Neural progenitor cell (in vitro differentiated cells): ENCODE measurements around the gene MARCHF5. TPM values are rescaled to one million over a fixed set of nuclear protein-coding genes. Genes with fewer than 3 reads are reported as not detected.
"Not testable (repeated sequence)": the region's sequence is repeated elsewhere in the genome, so short reads cannot be mapped to it uniquely, and the experiment has no call there.

Source experiments
- DNase-seq: peaks from one replicate; pipeline ENCODE4 v3.0.0-alpha.2; 2016; ENCODE audit warnings: low spot score
- H2AFZ ChIP-seq: fragments of 200-600 bp; sonication (generic); replicated peaks from 2 replicates; pipeline ENCODE4 v1.6.1; 2016; ENCODE audit warnings: antibody characterized with exemption
- H3F3A ChIP-seq: fragments of 200-600 bp; sonication (generic); 2 replicates; pipeline ENCODE4 v1.6.1; 2016; ENCODE audit warnings: antibody characterized with exemption, low read depth
- H3K27ac ChIP-seq: fragments of 200-600 bp; sonication (generic); 2 replicates; pipeline ENCODE4 v1.5.1; 2016; ENCODE audit warnings: mild to moderate bottlenecking
- H3K27me3 ChIP-seq: fragments of 200-600 bp; sonication (generic); 2 replicates; pipeline ENCODE4 v1.6.1; 2016; ENCODE audit warnings: mild to moderate bottlenecking, moderate library complexity
- H3K36me3 ChIP-seq: fragments of 200-600 bp; sonication (generic); 2 replicates; pipeline ENCODE4 v1.5.1; 2016
- H3K4me1 ChIP-seq: fragments of 200-600 bp; sonication (generic); 2 replicates; pipeline ENCODE4 v1.6.1; 2016; ENCODE audit warnings: mixed run types
- H3K4me2 ChIP-seq: fragments of 200-600 bp; sonication (generic); 2 replicates; pipeline ENCODE4 v1.6.1; 2016
- H3K4me3 ChIP-seq: fragments of 200-600 bp; sonication (generic); 2 replicates; pipeline ENCODE4 v1.5.1; 2016
- H3K79me2 ChIP-seq: fragments of 200-600 bp; sonication (generic); 2 replicates; pipeline ENCODE4 v1.6.1; 2016; ENCODE audit warnings: low read depth
- H3K9ac ChIP-seq: fragments of 200-600 bp; sonication (generic); 2 replicates; pipeline ENCODE4 v1.6.1; 2016
- H3K9me3 ChIP-seq: fragments of 200-600 bp; sonication (generic); 2 replicates; pipeline ENCODE4 v1.5.1; 2016; ENCODE audit warnings: low read depth
- H4K20me1 ChIP-seq: fragments of 200-600 bp; sonication (generic); 2 replicates; pipeline ENCODE4 v1.6.1; 2016; ENCODE audit warnings: low read depth
- H3K27ac Mint-ChIP-seq: 3 replicates; pipeline ENCODE4 v1.8.0; 2021; ENCODE audit warnings: mixed read lengths
- H3K27me3 Mint-ChIP-seq: 2 replicates; pipeline ENCODE4 v1.8.0; 2022; ENCODE audit warnings: low read depth, mild to moderate bottlenecking, inconsistent platforms, moderate library complexity, mixed read lengths; ENCODE audit not compliant: insufficient read depth
- H3K36me3 Mint-ChIP-seq: 3 replicates; pipeline ENCODE4 v1.8.0; 2021; ENCODE audit warnings: mixed read lengths
- H3K4me1 Mint-ChIP-seq: 3 replicates; pipeline ENCODE4 v1.8.0; 2021; ENCODE audit warnings: mixed read lengths
- H3K4me3 Mint-ChIP-seq: 3 replicates; pipeline ENCODE4 v1.8.0; 2021; ENCODE audit warnings: mild to moderate bottlenecking, moderate library complexity, mixed read lengths
- H3K9me3 Mint-ChIP-seq: 3 replicates; pipeline ENCODE4 v1.8.0; 2020; ENCODE audit warnings: mixed read lengths
- EZH2 ChIP-seq: fragments of 200-600 bp; sonication (generic); IDR thresholded peaks from 2 replicates; pipeline ENCODE4 v1.6.1; 2017; ENCODE audit warnings: antibody characterized with exemption, mild to moderate bottlenecking, moderate library complexity
- EZH2phosphoT487 ChIP-seq: fragments of 200-600 bp; sonication (generic); IDR thresholded peaks from 2 replicates; pipeline ENCODE4 v1.6.1; 2017; ENCODE audit warnings: antibody characterized with exemption
- total RNA-seq: library from RNA; depleted of rRNA; stranded (reverse); fragments of >200 nt; gene quantifications from 2 replicates; pipeline ENCODE4 v1.2.3, GENCODE V29; 2015; ENCODE audit warnings: low replicate concordance
- TF ChIP-seq, protein P1 (sequence below): fragments of 200-600 bp; sonication (generic); IDR thresholded peaks from 2 replicates; pipeline ENCODE4 v1.5.1; 2017; ENCODE audit warnings: antibody characterized with exemption, mild to moderate bottlenecking

MARCHF5 gene
- total RNA-seq, 1 donor from 2014 or later = 22.7 TPM

DNA sequence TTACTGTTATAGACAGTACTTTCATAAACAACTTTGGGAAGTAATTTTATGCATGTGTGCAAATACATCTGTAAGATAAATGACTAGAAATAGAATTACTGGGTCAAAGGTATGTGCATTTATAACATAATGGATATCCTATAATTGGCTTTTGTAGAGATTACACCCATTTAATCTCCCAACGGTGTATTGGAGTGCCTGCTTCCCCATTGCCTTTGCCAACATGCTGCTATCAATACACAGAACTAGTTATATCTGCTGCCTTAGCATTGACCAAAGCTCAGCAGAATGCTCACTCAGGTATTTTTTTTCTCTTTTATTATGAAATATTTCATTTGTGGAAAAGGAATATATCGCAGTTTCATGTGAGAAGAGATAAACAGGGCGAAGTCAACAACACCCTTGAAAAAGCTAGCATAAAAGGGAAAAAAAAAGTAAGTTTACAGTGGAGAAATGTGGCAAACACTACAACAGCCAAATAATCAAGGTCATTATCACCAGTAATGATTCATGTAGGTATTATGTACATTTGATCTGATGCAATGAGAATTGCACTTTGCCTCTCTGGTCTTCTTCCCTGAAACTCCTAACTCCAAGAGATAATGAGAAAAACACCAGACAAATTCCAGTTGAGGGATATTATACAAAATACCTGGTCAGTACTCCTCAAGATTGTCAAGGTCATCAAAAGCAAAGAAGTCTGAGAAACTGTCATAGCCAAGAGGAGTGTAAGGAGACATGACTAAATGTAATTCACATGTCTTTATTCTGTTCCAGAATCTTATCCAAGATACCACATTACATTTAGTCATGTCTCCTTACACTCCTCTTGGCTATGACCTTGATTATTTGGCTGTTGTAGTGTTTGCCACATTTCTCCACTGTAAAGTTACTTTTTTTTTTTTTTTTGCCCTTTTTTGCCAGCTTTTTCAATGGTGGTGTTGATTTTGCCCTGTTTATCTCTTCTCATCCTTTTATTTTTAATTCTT is 36.8 kb downstream of the MARCHF5 start:
- no peak overlapping the region for H2AFZ ChIP-seq
- no peaks in the 10 kb centered on the region for H3K9me3 ChIP-seq
- DNase-seq = no peak
- H3K79me2 ChIP-seq = peaks cover 99% of the 10 kb centered on the region
- no peak overlapping the region for H3K4me3 ChIP-seq
- no peak overlapping the region for H3K4me2 ChIP-seq
- no peaks in the 10 kb centered on the region for H3K36me3 ChIP-seq
- Mint-ChIP-seq H3K4me3 (no peak overlapping the region), H3K27me3 (no peaks in the 10 kb centered on the region), H3K9me3 (peaks cover 4% of the 10 kb centered on the region), H3K36me3 (peaks cover 13% of the 10 kb centered on the region), H3K27ac (no peak overlapping the region), H3K4me1 (no peaks in the 10 kb centered on the region)
- peaks cover 85% of the 10 kb centered on the region for H4K20me1 ChIP-seq
- peaks cover 7% of the 10 kb centered on the region for H3F3A ChIP-seq
- no peak for TF ChIP-seq EZH2phosphoT487
- TF ChIP-seq, protein P1, sequence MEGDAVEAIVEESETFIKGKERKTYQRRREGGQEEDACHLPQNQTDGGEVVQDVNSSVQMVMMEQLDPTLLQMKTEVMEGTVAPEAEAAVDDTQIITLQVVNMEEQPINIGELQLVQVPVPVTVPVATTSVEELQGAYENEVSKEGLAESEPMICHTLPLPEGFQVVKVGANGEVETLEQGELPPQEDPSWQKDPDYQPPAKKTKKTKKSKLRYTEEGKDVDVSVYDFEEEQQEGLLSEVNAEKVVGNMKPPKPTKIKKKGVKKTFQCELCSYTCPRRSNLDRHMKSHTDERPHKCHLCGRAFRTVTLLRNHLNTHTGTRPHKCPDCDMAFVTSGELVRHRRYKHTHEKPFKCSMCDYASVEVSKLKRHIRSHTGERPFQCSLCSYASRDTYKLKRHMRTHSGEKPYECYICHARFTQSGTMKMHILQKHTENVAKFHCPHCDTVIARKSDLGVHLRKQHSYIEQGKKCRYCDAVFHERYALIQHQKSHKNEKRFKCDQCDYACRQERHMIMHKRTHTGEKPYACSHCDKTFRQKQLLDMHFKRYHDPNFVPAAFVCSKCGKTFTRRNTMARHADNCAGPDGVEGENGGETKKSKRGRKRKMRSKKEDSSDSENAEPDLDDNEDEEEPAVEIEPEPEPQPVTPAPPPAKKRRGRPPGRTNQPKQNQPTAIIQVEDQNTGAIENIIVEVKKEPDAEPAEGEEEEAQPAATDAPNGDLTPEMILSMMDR = no peak
- no peak for TF ChIP-seq EZH2
- H3K9ac ChIP-seq = no peak overlapping the region
- no peaks in the 10 kb centered on the region for H3K27me3 ChIP-seq
- no peak overlapping the region for H3K27ac ChIP-seq
- H3K4me1 ChIP-seq = peaks cover 4% of the 10 kb centered on the region

DNA sequence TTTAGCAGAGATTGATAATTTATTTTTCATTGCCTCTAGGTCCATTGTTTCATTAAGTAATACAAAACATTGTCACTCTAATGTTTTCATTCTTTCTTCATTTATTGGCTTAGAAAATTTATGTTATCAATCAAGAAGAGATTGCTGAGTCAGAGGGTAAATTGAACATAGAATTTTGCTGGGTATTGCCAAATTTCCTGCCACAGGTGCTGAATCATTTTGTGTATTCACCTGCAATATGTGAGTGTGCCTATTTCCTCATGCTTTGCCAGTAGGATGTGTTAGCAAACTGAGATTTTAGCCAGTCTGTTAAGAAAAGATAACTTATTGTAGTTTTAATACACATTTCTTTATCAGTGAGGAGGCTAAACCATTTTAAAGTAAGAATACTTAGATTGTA is 38.0 kb downstream of the MARCHF5 start:
- H3K27me3 Mint-ChIP-seq = no peaks in the 10 kb centered on the region
- no peak overlapping the region for H2AFZ ChIP-seq
- no peak for DNase-seq
- peaks cover 11% of the 10 kb centered on the region for H3K36me3 Mint-ChIP-seq
- no peaks in the 10 kb centered on the region for H3K4me1 Mint-ChIP-seq
- peaks cover 98% of the 10 kb centered on the region for H3K79me2 ChIP-seq
- H3K36me3 ChIP-seq = no peaks in the 10 kb centered on the region
- H4K20me1 ChIP-seq = peaks cover 79% of the 10 kb centered on the region
- H3K4me3 ChIP-seq = no peak overlapping the region
- H3K27ac ChIP-seq = no peak overlapping the region
- TF ChIP-seq EZH2phosphoT487 (no peak), EZH2 (no peak)
- TF ChIP-seq, protein P1 = no peak
- H3F3A ChIP-seq = peaks cover 7% of the 10 kb centered on the region
- H3K4me3 Mint-ChIP-seq = no peak overlapping the region
- no peaks in the 10 kb centered on the region for H3K9me3 ChIP-seq
- no peak overlapping the region for H3K27ac Mint-ChIP-seq
- H3K9ac ChIP-seq = no peak overlapping the region
- H3K27me3 ChIP-seq = no peaks in the 10 kb centered on the region
- no peaks in the 10 kb centered on the region for H3K9me3 Mint-ChIP-seq
- H3K4me1 ChIP-seq = peaks cover 4% of the 10 kb centered on the region
- no peak overlapping the region for H3K4me2 ChIP-seq

DNA sequence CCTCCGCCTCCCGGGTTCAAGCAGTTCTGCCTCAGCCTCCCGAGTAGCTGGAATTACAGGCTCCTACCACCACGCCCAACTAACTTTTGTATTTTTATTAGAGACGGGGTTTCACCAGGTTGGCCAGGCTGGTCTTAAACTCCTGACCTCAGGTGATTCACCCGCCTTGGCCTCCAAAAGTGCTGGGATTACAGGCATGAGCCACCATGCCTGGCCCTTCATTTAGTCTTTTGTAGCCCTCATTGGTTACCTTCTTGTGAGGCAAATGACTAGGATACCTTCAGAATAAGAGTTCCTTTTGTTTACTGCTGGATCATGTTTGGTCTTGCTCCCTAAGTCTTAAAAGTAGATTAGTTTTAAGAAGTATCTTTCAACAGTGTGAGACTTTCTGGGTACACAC is 39.0 kb downstream of the MARCHF5 start:
- H3K9me3 ChIP-seq, H3K27ac Mint-ChIP-seq, H3K4me3 Mint-ChIP-seq, H2AFZ ChIP-seq, DNase-seq, H3K27ac ChIP-seq, H3K4me1 Mint-ChIP-seq, H3K27me3 ChIP-seq, H3K9me3 Mint-ChIP-seq, H3K36me3 Mint-ChIP-seq, H3K4me2 ChIP-seq, H3K27me3 Mint-ChIP-seq, H3K9ac ChIP-seq, H3K36me3 ChIP-seq, H3F3A ChIP-seq, H3K4me3 ChIP-seq: not testable (repeated sequence)
- H3K79me2 ChIP-seq = peaks cover 98% of the 10 kb centered on the region
- peaks cover 10% of the 10 kb centered on the region for H3K4me1 ChIP-seq
- H4K20me1 ChIP-seq = peaks cover 79% of the 10 kb centered on the region

DNA sequence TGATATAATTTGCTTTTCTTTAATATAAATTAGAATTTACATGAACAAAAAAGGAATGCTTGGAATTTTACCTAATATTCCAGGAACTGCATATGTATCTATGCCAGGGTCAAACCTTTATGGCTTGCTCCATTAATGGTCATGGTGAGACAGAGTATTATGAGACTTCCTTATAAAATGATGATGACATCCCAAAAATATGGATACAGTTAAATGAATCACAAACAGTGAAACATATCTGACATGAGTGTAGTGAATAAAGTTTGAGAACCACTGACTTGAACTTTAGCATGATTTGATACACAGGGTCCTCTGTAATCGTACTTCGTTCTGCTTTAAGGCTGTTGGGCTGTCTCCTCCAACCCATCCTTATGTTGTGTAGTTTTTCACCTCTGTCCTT is 51.8 kb downstream of the MARCHF5 start:
- Histone ChIP-seq H3K27ac (no peak overlapping the region), H3K36me3 (peaks cover 11% of the 10 kb centered on the region), H4K20me1 (peaks cover 23% of the 10 kb centered on the region), H3K79me2 (peaks cover 12% of the 10 kb centered on the region), H3K27me3 (no peaks in the 10 kb centered on the region), H2AFZ (no peak overlapping the region), H3K4me3 (no peak overlapping the region), H3F3A (no peaks in the 10 kb centered on the region), H3K9ac (no peak overlapping the region), H3K4me1 (no peaks in the 10 kb centered on the region), H3K4me2 (no peak overlapping the region), H3K9me3 (no peaks in the 10 kb centered on the region)
- TF ChIP-seq, protein P1 = no peak
- TF ChIP-seq EZH2 = no peak
- Mint-ChIP-seq H3K27me3 (no peaks in the 10 kb centered on the region), H3K9me3 (no peaks in the 10 kb centered on the region), H3K36me3 (peaks cover 22% of the 10 kb centered on the region), H3K4me1 (no peaks in the 10 kb centered on the region), H3K4me3 (no peak overlapping the region), H3K27ac (no peak overlapping the region)
- DNase-seq = no peak

DNA sequence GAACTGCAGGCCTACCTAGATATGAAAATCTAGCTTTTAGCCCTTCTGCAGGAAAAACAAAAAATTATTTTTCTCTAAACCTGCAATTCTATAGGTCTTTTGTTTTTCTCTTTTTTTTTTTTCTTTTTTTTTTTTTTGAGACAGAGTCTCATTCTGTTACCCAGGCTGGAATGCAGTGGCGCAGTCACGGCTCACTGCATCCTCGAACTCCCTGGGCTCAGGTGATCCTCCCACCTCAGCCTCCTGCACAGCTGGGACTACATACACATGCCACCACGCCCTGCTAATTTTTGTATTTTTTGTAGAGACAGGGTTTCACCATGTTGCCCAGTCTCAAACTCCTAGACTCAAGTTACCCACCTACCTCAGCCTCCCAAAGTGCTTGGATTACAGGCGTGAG is 54.6 kb downstream of the MARCHF5 start:
- Histone ChIP-seq H4K20me1 (peaks cover 14% of the 10 kb centered on the region), H3K36me3 (peaks cover 18% of the 10 kb centered on the region)
- H3K27me3 ChIP-seq, H3K4me1 ChIP-seq, H2AFZ ChIP-seq, H3K9ac ChIP-seq, H3K4me3 Mint-ChIP-seq, H3K79me2 ChIP-seq, DNase-seq, H3K27ac Mint-ChIP-seq, H3K9me3 ChIP-seq, H3K4me3 ChIP-seq, H3K27me3 Mint-ChIP-seq, H3F3A ChIP-seq, H3K4me2 ChIP-seq, H3K27ac ChIP-seq, H3K9me3 Mint-ChIP-seq, H3K4me1 Mint-ChIP-seq: not testable (repeated sequence)
- H3K36me3 Mint-ChIP-seq = peaks cover 32% of the 10 kb centered on the region
